Adrenal gland (tissue), 5 donors: ENCODE results near the gene SLC22A15.

Experiments
- POLR2A ChIP-seq, 2 donors: fragments of 450-650 bp; IDR thresholded peaks; one replicate each; pipeline ENCODE4 v1.6.1; 2017; ENCODE audit warnings: antibody characterized with exemption in 2 of 2, mild to moderate bottlenecking in 2 of 2, moderate library complexity in 1 of 2
- TF ChIP-seq, protein P1 (sequence below), 6 experiments: fragments of 450-650 bp in 4 of 6; fragments of 200-600 bp in 2 of 6; sonication (generic) in 1 of 6; IDR thresholded peaks; 1 replicate in 5 of 6; 2 replicates in 1 of 6; pipeline versions ENCODE4 v1.5.1 to v1.8.0; 2016 to 2021; ENCODE audit warnings: antibody characterized with exemption in 6 of 6, mild to moderate bottlenecking in 2 of 6, moderate library complexity in 1 of 6
- donor health status: DM: no; HTN: no; CAD: no.

DNA sequence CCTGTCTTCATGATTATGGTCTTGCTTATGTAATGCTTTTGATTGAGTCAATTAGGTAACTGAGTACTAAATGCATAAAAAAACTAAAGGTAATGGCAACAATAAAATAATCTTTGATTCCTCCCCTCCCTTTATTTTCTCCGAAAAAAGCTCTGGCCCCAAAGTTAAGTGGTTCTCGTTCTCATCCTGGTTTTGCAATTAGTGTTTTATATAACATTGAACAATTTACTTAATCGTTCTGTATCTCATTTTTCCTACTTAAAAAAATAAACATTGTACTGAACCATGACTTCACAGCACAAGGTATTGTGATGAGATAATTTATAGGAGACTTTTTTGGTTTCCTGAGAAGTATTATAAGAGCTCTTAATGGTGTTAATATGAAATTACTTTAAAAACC lies 11.3 kb downstream of the SLC22A15 start:
- TF ChIP-seq, protein P1, sequence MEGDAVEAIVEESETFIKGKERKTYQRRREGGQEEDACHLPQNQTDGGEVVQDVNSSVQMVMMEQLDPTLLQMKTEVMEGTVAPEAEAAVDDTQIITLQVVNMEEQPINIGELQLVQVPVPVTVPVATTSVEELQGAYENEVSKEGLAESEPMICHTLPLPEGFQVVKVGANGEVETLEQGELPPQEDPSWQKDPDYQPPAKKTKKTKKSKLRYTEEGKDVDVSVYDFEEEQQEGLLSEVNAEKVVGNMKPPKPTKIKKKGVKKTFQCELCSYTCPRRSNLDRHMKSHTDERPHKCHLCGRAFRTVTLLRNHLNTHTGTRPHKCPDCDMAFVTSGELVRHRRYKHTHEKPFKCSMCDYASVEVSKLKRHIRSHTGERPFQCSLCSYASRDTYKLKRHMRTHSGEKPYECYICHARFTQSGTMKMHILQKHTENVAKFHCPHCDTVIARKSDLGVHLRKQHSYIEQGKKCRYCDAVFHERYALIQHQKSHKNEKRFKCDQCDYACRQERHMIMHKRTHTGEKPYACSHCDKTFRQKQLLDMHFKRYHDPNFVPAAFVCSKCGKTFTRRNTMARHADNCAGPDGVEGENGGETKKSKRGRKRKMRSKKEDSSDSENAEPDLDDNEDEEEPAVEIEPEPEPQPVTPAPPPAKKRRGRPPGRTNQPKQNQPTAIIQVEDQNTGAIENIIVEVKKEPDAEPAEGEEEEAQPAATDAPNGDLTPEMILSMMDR (IDR thresholded peaks at IDR 0.05) = no peak
- no peak for TF ChIP-seq POLR2A (IDR thresholded peaks at IDR 0.05)
